ENCODE results near the gene ATP8B1. TPM values are rescaled to one million over a fixed set of nuclear protein-coding genes. Genes with fewer than 3 reads are reported as not detected.
"Not testable (repeated sequence)": the region's sequence is repeated elsewhere in the genome, so short reads cannot be mapped to it uniquely, and the experiment has no call there.

The ATP8B1 gene
- 4.5 TPM for polyA plus RNA-seq (ENCODE audit: insufficient read length)

DNA sequence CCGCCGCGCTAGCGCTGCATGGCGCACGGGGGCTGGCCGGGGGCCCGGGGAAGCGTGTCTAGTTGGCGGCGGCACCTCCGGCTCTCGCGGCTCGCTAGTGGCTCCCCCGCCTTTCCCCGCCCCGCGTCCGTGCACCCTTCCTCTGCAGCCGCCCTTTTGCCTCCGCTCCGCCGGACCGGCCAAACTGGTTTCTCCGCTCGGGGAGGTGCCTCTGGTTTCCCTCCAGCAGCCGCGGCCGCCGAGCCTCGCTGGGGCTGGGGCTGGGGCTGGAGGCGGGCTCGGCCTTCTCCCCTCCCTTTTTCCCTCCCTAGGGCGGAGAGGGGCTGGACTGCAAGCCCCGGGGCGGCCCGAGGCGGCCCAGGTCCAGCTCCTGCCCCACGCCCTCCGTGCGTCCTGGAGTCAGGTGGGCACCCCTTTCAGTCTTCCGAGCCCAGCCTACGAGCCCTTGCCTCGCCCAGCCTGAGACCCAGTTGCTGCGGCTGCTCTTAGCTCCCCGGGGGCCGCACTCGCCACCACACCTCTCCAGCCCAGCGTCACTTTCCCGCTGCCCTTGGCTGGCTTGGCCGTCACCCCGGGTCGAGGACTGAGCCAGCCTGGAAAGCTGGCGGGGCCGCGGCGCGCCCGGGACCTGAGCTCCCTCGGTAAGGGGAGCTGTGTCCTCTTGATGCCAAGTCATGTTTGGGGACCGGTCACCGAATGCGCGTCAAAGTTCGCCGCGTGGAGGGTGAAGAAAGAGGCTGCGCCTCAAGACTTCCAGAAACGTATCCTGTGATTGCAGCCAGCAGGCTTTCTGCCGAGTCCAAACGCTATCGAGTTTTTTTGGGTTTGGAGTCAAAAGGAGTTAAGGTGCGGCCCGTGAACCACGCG lies at the start of gene ATP8B1:
Gene ATP8B1 (minus strand): TSS at position 213 of the 867 bp plus-strand sequence. CDS start 71,508 bp downstream, outside the sequence.
- DNase-seq = peak; percentile 54

DNA sequence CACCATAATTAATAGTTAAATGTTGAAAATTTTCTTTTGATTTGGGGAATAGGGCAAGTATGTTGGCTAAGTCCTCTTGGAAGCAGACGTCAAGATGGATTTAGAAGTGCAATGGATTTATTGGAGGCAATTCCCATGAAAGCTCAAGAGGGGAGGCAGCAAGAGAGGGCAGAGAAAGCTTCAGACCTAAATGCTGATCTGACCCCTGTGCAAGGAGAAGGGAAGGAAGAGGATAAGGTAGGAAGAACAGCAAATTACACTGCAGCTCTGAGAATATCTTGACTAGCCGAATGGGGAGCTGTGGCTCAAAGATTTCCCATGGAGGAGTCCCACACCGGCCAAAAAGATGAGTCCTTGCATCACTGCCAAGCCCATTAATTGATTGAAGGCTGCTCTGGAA lies 46.9 kb upstream of the ATP8B1 start:
- DNase-seq = no peak

DNA sequence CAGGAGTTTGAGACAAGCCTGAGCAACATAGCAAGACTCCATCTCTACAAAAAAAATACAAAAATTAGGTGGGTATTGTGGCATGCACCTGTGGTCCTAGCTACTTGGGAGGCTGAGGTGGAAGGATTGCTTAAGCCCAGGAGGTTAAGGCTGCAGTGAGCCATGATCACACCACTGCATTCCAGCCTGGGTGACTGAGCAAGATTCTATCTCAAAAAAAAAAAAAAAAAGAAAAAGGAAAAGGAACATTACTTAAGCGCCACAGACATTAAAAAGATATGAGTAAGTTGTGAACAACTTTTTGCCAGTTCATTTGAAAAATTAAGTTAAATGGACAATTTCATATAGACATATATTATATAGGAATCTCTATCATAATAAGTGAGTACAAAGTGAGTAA lies 45.3 kb upstream of the ATP8B1 start:
- DNase-seq = not testable (repeated sequence)

DNA sequence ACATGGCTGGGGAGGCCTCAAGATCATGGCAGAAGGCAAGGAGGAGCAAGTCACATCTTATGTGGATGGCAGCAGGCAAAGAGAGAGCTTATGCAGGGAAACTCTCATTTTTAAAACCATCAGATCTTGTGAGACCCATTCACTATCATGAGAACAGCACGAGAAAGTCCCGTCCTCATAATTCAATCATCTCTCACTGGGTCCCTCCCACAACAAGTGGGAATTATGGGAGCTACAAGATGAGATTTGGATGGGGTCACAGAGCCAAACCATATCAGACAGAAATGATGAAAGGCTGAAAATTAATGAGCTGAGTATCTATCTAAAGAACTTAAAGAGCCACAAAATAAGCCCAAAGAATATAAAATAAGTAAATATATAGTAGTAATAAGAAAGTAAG lies 44.3 kb upstream of the ATP8B1 start:
- not testable (repeated sequence) for DNase-seq

DNA sequence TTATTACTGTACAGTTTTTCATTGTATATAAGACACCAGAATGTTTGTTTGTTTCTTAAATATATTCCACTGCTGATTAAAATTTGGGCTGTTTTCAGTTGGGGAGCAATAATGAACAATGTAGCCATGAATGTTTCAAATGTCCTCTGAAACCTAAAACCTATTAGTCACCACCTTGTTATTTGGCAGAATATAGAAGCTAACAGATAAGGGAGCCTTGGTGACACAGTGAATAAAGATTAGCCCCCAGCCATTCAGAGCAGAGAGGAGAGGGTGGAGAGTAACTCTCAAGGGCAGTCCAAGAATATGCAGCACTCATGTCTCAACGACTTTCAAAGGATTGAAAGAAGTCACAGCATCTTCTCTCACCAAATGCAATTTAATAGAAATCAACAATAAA lies 43.1 kb upstream of the ATP8B1 start:
- no peak for DNase-seq

DNA sequence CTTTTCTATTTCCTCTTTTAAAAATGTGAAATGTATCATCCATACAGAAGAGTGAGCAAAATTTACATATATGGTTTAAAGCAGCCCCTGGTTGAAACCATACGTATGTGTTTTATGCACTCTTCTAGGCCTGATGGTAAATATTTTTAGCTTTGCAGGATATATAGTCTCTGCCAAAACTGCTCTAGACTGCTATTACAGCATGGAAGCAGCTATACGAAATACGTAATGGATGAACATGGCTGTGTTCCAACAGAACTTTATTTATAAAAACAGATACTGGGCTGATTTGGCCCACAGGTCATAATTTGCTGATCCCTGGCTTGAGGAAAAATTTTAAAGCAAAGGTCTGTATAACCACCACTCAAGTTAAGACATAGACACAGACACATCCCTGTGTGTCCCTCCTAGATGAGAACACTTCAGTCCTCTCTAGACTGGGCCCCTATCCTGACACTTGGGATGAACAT lies 42.5 kb upstream of the ATP8B1 start:
- DNase-seq = no peak

DNA sequence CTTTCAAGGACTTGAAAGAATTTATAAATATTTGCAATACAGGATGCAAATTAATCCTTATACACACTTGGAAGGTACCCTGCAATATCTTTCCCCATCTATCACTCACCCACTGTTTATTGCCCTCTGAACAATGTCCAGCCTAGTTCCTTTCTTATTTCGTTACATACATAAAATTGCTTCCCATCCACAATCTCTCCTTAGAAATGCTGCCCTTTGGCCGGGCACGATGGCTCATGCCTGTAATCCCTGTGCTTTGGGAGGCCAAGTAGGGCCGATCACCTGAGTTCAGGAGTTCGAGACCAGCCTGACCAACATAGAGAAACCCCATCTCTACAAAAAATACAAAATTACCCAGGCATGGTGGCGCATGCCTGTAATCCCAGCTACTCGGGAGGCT lies 41.2 kb upstream of the ATP8B1 start:
- no peak for DNase-seq

DNA sequence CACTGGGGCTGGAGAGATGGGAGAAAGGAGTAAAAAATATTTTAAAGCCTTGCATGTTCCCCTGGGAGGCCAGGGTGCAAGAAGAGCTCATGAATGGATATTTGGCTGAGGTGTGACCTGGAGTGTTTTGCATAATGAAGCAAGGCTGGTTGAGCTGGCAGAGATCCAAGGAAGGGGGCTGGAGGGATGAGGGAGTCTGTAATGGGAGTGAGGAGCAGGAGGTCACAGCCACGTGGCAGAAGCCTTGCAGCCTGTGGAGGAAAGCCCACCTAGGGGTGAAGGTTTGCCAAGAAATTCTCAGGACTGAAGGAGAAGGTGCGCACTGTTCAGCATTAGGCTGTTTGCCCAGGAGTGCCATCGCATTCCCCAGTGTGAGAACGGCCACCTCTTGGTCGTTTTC lies 40.3 kb upstream of the ATP8B1 start:
- no peak for DNase-seq

DNA sequence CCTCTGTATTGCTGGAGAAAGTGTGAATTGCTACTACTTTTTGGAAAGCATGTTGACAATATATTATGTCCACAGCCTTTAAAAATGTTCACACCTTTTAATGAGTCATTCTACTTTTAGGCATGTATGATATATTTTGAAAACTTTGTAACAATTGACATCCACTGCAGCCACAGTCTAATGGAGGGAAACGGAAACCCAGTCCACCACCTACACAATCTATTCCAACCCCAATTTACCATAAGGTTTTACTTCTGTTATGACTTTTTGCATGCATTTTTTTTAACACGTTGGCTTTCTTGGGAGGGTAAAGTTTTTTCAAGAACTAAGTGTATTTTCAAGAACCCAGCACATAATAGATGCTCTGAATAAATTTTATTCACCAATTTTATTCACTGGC lies 38.5 kb upstream of the ATP8B1 start:
- no peak for DNase-seq

DNA sequence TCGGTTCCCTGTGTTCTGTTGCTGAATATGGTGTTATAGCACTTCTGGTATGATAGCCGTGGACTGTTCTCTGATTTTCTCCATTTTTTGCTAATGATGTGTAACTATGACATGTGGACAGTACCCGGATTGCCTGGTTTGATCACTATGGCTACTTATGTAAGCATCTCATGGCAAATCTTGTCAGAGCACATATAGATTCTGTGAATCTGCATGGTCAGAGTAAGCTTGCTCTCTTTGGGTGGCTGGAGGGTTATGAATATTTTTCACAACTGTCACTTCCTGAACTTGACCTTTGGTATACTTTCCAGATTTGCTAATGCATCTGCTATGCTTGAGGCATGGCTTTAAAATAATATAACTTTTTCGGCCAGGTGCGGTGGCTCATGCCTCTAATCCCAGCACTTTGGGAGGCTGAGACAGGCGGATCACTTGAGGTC lies 36.8 kb upstream of the ATP8B1 start:
- DNase-seq = no peak

DNA sequence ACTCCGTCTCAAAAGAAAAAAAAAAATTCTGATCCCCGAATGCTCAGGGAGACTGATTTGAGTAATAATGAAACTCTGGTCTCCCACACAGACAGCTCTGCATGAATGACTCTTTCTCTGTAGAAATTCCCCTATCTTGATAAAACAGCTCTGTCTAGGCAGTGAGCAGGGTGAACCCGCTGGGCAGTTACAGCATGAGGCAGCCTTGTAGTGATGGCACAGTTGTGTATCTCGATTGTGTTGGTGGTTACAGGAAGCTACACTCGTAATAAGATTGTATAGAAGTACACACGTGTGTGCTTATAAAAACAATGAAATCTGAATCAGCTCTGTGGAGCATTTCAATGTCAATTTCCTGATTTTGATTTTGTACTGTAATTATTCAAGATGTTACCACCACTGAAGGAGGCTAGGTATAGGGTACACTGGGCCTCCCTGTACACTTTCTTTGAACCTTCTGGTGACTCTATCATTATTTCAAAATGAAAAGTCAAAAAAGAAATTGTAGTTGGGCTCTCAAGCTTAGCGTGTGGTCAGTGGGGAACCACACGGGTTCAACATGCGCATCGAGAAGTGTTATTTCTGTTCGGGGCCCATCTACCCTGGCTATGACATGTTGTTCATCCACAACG lies 34.9 kb upstream of the ATP8B1 start:
- no peak for DNase-seq

DNA sequence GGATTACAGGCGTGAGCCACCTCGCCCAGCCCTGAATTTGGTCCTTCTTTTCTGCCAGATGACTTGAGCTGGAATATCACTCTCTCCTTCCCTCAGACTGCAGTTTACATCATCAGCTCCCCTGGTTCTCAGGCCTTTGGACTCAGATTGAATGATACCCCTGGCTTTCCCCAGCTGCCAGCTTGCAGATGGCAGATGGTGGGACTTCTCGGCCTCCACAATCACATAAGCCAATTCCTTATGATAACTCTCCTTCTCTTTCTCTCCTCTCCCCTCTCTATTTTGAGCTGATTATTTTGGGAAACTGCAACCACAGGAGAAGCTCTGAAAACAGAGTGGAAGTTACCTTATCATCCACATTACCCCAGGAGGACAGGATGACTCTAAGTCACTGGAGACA lies 33.4 kb upstream of the ATP8B1 start:
- no peak for DNase-seq

DNA sequence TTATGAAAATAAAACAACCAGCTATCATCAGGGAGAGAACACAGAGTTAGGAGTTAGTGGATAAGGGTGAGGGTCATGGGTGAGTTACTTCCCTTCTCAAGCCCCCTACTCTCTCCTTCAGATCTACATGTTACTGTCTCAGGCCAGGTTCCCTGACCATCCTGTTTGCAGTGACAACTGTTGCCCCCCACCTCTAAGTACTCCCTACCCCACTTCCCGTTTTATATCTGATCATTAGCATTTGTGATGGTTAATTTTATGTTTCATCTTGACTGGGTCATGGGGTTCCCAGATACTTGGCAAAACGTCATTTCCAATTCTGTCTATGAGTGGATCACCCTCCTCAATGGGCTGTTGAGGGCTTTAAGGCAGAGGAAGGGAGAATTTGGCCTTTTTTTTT lies 32.8 kb upstream of the ATP8B1 start:
- DNase-seq = no peak

DNA sequence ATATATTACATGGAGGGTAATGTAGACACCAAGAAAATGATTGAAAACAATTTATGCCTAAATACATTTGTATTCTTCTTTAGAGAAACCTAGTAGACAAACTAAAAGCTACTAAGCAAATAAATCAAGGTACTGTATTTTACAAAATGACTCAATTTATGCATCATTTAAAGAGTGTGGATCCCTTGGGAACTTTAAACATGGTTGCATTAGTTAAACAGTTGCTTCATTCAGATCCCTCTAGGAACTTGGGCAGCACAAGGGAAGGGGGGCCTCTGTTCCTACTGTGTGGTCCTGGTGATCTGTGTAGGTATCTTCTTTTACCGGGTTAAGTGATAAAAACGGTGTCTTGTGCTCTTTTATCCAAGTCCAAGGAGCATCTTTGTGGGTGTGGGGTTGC lies 31.5 kb upstream of the ATP8B1 start:
- DNase-seq = no peak

DNA sequence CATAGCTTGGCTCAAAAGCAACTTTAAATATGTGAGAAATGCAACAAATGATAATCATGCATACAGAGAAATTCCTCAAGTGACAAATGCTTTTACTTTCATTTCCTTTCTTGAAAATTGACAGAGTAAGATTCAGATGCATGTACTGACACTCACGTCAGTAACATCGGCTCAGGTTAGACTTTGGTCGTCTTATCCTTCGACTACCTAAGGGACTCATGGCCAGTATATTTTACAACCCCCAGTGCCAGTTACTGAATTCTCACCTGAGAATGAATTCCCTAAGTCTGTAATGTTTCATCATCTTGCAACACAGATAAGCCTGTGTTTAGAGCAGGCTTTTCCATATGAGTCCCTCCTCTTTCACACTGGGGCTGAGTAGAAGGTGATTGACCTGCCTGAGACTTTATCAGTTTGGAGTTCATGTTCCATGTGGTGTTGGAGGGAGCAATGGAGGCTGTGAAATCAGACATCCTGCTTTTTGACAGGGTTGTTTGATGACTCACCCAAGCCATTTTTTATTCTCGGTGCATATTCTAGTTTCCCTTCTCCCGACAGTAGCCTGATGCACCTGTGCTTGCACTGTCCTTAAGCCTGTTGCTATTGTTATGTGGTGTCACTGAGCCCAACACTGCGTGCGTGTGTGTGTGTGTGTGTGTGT lies 30.5 kb upstream of the ATP8B1 start:
- no peak for DNase-seq

DNA sequence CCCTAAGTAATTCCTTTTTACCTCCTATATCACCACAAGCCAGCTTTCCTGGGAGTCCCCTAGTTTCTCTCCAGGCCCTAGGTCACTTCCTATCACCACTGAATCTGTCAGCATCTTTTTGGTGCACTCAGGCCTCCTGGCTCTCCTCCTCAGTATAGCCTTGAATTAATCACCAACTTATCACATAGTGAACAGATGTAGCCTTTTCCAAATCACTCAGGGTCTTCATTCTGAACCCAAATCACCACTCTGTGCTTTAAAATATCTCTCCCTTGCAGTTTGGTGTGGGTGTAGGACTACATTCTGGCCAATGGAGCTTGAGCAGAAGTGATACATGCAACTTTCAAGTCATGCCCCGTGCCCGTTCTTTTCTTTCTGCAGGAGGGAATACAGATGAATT lies 29.6 kb upstream of the ATP8B1 start:
- no peak for DNase-seq

DNA sequence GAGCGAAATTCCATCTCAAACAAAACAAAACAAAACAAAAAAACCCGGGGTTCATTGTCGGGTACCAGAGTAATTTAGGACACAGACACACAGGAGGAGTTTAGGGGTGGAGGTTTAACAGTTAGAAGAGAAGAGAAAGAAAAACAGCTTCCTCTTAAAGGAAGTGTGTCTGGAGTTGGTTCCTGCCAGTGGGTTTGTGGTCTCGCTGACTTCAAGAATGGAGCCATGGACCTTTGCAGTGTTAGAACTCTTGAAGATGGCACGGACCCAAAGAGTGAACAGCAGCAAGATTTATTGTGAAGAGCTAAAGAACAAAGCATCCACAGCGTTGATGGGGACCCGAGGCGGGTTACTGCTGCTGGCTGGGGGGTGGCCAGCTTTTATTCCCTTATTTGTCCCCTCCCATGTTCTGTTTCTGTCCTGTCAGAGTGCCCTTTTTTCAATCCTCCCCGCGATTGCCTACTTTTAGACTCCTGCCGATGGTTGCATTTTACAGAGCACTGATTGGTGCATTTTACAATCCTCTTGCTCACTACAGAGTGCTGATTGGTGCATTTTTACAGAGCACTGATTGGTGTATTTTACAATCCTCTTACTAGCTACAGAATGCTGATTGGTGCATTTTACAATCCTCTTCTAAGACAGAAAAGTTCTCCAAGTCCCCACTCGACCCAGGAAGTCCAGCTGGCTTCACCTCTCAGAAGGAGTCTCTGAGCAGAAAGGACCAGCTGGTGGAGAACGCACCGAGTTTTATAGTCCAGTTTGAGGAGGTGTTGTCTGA lies 28.7 kb upstream of the ATP8B1 start:
- no peak for DNase-seq

DNA sequence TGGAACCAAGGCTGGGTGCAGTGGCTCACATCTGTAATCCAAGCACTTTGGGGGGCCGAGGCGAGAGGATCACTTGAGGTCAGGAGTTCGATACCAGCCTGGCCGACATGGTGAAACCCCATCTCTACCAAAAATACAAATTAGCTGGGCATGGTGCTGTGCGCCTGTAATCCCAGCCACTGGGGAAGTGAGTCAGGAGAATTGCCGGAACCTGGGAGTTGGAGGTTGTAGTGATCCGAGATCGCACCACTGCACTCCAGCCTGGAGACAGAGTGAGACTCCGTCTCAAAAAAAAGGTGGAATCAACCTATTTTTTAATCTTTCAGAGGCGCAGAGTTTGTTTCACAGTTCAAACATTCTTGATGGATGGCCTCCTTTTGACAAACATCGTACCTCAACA lies 24.5 kb upstream of the ATP8B1 start:
- no peak for DNase-seq

DNA sequence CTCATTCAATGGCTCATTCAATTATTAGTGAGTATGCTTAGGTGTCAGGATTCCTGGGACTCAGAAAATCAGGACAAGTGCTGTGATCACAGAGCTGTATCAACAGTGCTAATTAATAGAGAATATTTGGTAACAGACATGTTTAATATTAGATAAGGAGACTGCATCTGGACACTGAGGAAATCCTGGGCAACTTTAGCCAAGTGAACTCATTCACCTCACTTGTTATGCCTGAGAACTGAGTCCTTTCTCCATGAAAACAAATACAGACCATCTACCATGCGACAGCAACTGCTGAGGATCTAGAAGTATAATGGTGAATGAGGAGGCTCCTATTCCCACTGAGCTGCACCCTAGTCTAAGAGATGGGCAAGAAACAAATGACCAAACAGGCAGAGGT lies 23.1 kb upstream of the ATP8B1 start:
- no peak for DNase-seq

DNA sequence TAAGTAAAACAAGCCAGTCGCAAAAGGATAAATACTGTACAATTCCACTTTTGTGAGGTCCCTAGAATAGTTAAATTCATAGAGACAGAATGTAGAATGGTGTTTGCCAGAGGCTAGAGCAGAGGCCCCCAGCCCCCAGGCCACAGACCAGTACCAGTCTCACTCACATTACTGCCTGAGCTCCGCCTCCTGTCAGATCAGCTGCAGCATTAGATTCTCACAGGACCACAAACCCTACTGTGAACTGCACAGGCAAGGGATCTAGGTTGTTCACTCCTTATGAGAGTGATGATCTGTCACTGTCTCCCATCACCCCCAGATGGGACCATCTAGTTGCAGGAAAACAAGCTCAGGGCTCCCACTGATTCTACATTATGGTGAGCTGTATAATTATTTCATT lies 17.5 kb upstream of the ATP8B1 start:
- not testable (repeated sequence) for DNase-seq

DNA sequence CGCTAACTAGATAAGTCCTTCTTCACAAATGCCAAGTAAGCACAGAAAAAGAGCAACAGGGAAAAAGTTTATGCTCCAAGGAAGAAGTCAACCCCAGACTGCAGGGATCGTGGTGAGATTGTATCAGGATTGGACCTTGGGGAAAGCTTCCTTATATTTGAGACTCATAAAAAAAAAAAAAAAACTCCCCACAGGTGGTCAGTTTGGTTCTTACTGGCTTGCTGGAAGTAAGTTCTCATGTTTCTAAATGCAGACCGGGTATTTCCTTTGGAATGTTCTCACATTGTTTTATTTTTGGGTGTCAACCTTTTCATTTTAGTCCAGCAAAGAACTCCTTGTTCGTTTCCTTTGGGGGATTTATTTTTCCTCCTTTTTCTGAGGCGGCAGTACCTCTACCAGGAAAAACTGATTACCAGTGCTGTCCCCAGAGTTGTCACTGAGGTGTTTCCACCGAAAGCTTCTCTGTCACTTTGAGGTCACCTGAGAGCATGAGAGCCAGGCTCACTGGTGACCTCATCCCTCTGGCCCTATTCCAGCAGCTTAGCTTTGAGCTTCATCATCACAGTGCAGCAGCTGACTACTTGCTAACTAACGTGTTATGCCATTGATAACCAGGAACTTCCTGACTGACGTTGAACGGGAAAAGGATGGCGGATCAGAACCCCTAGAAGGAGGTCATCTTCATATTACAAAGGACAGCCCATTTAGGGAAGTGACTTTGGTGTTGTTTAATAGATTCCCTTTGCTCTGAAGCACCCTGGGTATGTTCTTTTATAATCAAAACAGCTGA lies 16.8 kb upstream of the ATP8B1 start:
- peak; percentile 21 for DNase-seq

DNA sequence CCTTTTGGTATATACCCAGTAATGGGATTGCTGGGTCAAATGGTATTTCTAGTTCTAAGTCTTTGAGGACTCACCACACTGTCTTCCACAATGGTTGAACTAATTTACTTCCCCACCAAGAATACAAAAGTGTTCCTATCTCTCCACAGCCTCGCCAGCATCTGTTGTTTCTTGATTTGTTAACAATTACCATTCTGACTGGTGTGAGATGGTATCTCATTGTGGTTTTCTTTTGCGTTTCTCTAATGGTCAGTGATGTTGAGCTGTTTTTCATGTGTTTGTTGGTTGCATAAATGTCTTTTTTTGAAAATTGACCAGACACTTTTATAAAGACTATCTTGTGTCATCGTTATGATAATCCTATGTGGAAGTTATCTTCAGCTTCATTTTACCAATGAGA lies 16.0 kb upstream of the ATP8B1 start:
- DNase-seq = no peak
